ENCODE measurements around the gene SEMA6A.

- no peak for TF ChIP-seq POLR2A (IDR thresholded peaks at IDR 0.05)
- no peak for TF ChIP-seq CTCF (IDR thresholded peaks at IDR 0.05)
These were observed 12.0 kb downstream of the SEMA6A start for GRCh38 chr5:116562669-116563068.

Data from Peyer's patch (tissue), 4 donors.